Measurements from ENCODE around the gene FAM222A. TPM values are rescaled to one million over a fixed set of nuclear protein-coding genes. Genes with fewer than 3 reads are reported as not detected.

FAM222A gene
- 1 to 10 TPM in 5 of 6 experiments, under 1 TPM in 1; 0.34 to 4.3 (median 1.2) TPM for total RNA-seq
- long read RNA-seq: 0 reads

DNA sequence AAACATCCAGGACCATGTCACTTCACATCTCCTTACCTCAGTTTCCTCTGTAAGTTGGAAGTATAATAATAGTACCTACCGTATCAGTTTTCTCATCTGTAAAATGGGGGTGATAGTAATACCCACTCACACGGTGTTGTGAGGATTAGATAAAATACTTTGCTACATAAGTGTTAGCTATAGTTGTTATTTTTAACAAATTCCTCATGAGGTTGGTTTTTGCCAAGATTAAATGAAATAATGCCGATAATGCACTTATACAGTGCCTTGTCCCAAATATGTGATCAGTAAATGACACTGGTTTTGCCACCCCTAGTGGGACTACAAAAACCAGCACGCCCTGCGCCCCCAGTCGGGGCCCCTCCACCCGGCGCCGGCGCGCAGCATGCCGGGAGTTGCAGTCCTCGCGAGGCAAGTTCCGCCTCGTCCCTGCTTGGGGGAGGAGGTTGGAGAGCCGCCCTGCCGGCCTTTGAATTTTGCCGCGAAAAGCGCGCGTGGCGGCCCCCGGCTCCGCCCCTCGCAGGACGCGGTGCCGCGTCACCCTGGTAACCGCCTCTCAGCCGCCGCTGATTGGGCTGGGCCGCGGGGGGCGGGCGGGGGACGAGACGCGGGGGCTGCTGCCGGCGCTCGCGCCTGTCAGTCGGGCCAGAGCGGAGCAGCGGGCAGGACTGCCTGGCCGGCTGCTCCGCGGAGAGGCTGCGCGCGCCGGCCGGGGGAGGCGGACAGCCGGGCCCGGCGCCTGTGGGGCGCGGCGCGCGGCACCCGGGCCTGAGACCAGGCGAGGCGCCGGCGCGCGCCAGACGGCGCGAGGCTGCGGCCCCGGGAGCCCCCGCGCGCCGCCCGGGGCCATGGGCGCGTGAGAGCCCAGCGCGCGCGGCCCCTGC is at the start of gene FAM222A:
Gene FAM222A, plus strand, starts transcription at position 639 of the 884 bp plus-strand sequence. CDS start 30,322 bp downstream, outside the sequence.
- Histone ChIP-seq H3K4me1 (peaks cover 0 to 53% (median 20%) of the 10 kb centered on the region in 4 donors), H3K4me3 (peak within 1 kb of the TSS; percentile 58 to 61 (median 59)), H3K27ac (no peak within 1 kb of the TSS), H3K27me3 (no peaks in the 10 kb centered on the region), H3K36me3 (no peaks in the 10 kb centered on the region), H3K9me3 (no peaks in the 10 kb centered on the region)
- DNase-seq (peak; percentile 98), ATAC-seq (peak; percentile 82 to 92 (median 88))
- TF ChIP-seq POLR2A (IDR thresholded peaks at IDR 0.05): peak; percentile 85
- TF ChIP-seq, protein P1, sequence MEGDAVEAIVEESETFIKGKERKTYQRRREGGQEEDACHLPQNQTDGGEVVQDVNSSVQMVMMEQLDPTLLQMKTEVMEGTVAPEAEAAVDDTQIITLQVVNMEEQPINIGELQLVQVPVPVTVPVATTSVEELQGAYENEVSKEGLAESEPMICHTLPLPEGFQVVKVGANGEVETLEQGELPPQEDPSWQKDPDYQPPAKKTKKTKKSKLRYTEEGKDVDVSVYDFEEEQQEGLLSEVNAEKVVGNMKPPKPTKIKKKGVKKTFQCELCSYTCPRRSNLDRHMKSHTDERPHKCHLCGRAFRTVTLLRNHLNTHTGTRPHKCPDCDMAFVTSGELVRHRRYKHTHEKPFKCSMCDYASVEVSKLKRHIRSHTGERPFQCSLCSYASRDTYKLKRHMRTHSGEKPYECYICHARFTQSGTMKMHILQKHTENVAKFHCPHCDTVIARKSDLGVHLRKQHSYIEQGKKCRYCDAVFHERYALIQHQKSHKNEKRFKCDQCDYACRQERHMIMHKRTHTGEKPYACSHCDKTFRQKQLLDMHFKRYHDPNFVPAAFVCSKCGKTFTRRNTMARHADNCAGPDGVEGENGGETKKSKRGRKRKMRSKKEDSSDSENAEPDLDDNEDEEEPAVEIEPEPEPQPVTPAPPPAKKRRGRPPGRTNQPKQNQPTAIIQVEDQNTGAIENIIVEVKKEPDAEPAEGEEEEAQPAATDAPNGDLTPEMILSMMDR (IDR thresholded peaks at IDR 0.05): peak in 3 of 4 donors; percentile 9 to 32 (median 22)
- WGBS (ENCODE audit: insufficient coverage, low coverage, low lambda C conversion rate, missing lambda C conversion rate): 3% methylated on average over 32 of the region's 88 CpGs
- intact Hi-C loops (cut with DNase I): no loop called here

DNA sequence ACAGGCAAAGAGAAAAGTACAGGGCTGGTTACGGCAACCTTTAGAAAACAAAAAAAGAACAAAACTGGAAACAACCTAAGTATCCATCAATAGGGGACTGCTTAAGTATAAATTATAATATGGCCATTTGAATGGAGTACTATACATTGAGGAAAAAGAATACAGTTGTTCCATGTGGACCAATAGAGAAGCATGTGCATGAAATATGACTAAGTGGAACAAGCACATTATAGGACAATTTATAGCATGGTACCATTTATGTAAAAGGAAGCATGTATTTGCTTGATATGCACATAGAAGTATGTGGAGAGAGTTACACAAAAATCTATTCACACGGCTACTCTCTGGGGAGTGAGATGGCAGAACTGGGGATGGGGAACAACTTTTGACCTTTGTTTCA is 49.2 kb upstream of the FAM222A start:
- DNase-seq: no peak
- Histone ChIP-seq H3K36me3 (no peaks in the 10 kb centered on the region), H3K4me1 (no peaks in the 10 kb centered on the region), H3K27ac (no peak overlapping the region), H3K27me3 (no peaks in the 10 kb centered on the region), H3K4me3 (no peak overlapping the region), H3K9me3 (no peaks in the 10 kb centered on the region)
- no peak for TF ChIP-seq POLR2A (IDR thresholded peaks at IDR 0.05)
- TF ChIP-seq, protein P1 (IDR thresholded peaks at IDR 0.05): no peak
- ATAC-seq: no peak
- WGBS (ENCODE audit: insufficient coverage, low coverage, low lambda C conversion rate, missing lambda C conversion rate): 71% methylated on average over 2 of the region's 2 CpGs
- intact Hi-C loops (cut with DNase I): no loop called here

DNA sequence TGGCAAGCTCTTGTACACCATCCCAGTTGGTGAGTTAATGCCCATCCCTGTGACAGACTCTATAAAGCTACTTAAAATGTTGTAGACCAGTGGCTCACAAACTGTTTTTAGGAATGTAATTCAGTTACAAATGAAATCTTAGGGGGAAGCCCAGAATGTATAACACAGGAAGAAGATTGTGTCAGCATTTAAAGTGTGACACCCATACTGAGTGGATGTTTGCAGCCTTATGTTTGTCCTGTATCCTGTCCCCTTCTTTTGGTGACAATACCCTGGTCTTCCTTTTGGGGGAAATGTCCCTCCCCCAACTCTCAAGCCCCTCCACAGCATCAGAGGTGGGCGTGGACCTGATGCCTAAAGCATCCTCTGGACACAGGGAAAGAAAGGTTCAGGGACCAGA is 47.6 kb upstream of the FAM222A start:
- no peaks in the 10 kb centered on the region for H3K36me3 ChIP-seq
- no peak overlapping the region for H3K4me3 ChIP-seq
- no peak overlapping the region for H3K27ac ChIP-seq
- intact Hi-C loops (cut with DNase I): no loop called here
- DNase-seq: no peak
- no CpG with 5 or more reads among the region's 1 CpG for WGBS (ENCODE audit: insufficient coverage, low coverage, low lambda C conversion rate, missing lambda C conversion rate)
- TF ChIP-seq, protein P1 (IDR thresholded peaks at IDR 0.05): no peak
- TF ChIP-seq POLR2A (IDR thresholded peaks at IDR 0.05): no peak
- H3K9me3 ChIP-seq: no peaks in the 10 kb centered on the region
- H3K27me3 ChIP-seq: no peaks in the 10 kb centered on the region
- ATAC-seq: no peak
- H3K4me1 ChIP-seq: no peaks in the 10 kb centered on the region

DNA sequence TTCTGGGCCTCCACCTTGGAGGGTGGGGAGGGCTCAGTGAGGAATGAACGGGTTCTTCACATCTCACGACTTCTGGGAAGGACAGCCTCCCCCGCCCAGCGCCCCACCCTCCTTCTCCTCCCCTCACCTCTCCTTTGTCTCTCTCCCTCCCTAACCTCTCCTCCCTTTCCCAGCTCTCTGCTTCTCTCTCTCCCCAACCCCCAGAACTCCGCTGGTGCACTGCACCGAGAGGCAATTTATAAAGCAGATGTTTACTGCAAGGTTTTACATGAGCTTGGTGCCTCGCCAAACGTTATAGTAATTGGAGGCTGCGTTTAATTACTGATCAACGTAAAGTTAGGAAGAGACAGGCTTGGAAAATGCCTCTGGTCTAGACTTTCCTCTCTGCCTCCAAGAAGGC is 42.9 kb upstream of the FAM222A start:
- Histone ChIP-seq H3K4me1 (no peaks in the 10 kb centered on the region), H3K27ac (no peak overlapping the region), H3K36me3 (no peaks in the 10 kb centered on the region), H3K9me3 (no peaks in the 10 kb centered on the region), H3K4me3 (no peak overlapping the region), H3K27me3 (no peaks in the 10 kb centered on the region)
- no peak for ATAC-seq
- DNase-seq: no peak
- no peak for TF ChIP-seq POLR2A (IDR thresholded peaks at IDR 0.05)
- TF ChIP-seq, protein P1 (IDR thresholded peaks at IDR 0.05): no peak
- 62% methylated on average over 6 of the region's 10 CpGs for WGBS (ENCODE audit: insufficient coverage, low coverage, low lambda C conversion rate, missing lambda C conversion rate)
- intact Hi-C loops (cut with DNase I): no loop called here

Measured in right lobe of liver (tissue), 6 donors.